Upper lobe of left lung (tissue), 6 donors: Measurements from ENCODE around the gene CTAGE8. TPM values are rescaled to one million over a fixed set of nuclear protein-coding genes. Genes with fewer than 3 reads are reported as not detected.
A peak's percentile ranks its signal among the peaks of the same experiment; 100 is the strongest.
"Not testable (repeated sequence)": the region's sequence is repeated elsewhere in the genome, so short reads cannot be mapped to it uniquely, and the experiment has no call there.

ENCODE experiments used
- ATAC-seq, 2 donors: fragments of 200-7000 bp; cut with Tn5 transposase; one replicate each; pipeline ENCODE4 v1.9.1; 2022; ENCODE audit warnings: mild to moderate bottlenecking in 2 of 2, moderate library complexity in 2 of 2; ENCODE audit not compliant: low FRiP score in 2 of 2
- DNase-seq, 2 donors: peaks; one replicate each; pipeline ENCODE4 v3.0.0-alpha.2; 2019 to 2020
- H3K27ac ChIP-seq, 4 donors: fragments of 200-600 bp; sonication (generic); one replicate each; pipeline ENCODE4 v1.5.1; 2016 to 2019
- H3K27me3 ChIP-seq, 4 donors: fragments of 200-600 bp; sonication (generic); one replicate each; pipeline ENCODE4 v1.5.1; 2017 to 2019
- H3K36me3 ChIP-seq, 4 donors: fragments of 200-600 bp; sonication (generic); one replicate each; pipeline ENCODE4 v1.5.1; 2016 to 2019
- H3K4me1 ChIP-seq, 4 donors: fragments of 200-600 bp; sonication (generic); one replicate each; pipeline ENCODE4 v1.5.1; 2018 to 2019
- H3K4me3 ChIP-seq, 4 donors: fragments of 200-600 bp; sonication (generic); one replicate each; pipeline ENCODE4 v1.5.1; 2017 to 2019; ENCODE audit warnings: mild to moderate bottlenecking in 2 of 4, moderate library complexity in 1 of 4
- H3K9me3 ChIP-seq, 4 donors: fragments of 200-600 bp; sonication (generic); one replicate each; pipeline ENCODE4 v1.5.1; 2018 to 2019
- CTCF ChIP-seq, 6 experiments: fragments of 450-650 bp in 4 of 6; fragments of 200-600 bp in 2 of 6; sonication (generic) in 2 of 6; IDR thresholded peaks; one replicate each; pipeline ENCODE4 v1.5.1; 2016 to 2019; ENCODE audit warnings: antibody characterized with exemption in 6 of 6
- EP300 ChIP-seq, 4 donors: sonication (generic); formaldehyde crosslinking; IDR thresholded peaks; one replicate each; pipeline ENCODE4 v1.5.1; 2017; ENCODE audit warnings: antibody characterized with exemption in 4 of 4, control low read depth in 2 of 4
- POLR2A ChIP-seq, 4 donors: fragments of 450-650 bp; IDR thresholded peaks; one replicate each; pipeline ENCODE4 v1.5.1; 2016 to 2017; ENCODE audit warnings: antibody characterized with exemption in 4 of 4, mild to moderate bottlenecking in 2 of 4
- POLR2AphosphoS5 ChIP-seq, 2 donors: sonication (generic); formaldehyde crosslinking; IDR thresholded peaks; one replicate each; pipeline ENCODE4 v1.5.1; 2017; ENCODE audit warnings: antibody characterized with exemption in 2 of 2
- WGBS, 2 donors: methylation state at CpG; one replicate each; pipeline ENCODE4 v1.1.5; 2017 to 2018; 5-methylcytosine and 5-hydroxymethylcytosine counted together
- total RNA-seq, 6 donors: library from RNA; depleted of rRNA in 4 of 6; stranded (reverse); fragments of >200 nt in 4 of 6; gene quantifications; one replicate each; pipeline versions ENCODE4 v1.1.0 to v1.2.1, GENCODE V29; 2016 to 2021
- donor health status: DM: no; HTN: no; CAD: no; lungs with moderate emphysema.
- donor health status: DM: no; HTN: yes; CAD: no; lungs with severe emphysema.

CTAGE8 gene
- total RNA-seq, 6 donors from 2014 or later, result 1.5 to 7.3 (median 2.5) TPM; not detected in 1

- no peak overlapping the region for H3K27ac ChIP-seq
- no peaks in the 10 kb centered on the region for H3K27me3 ChIP-seq
- H3K4me3 ChIP-seq, result no peak overlapping the region
- DNase-seq (peak in 1 of 2 donors; percentile 17), ATAC-seq (no peak)
- peaks cover 0 to 5% (median 0%) of the 10 kb centered on the region in 4 donors for H3K4me1 ChIP-seq
- H3K9me3 ChIP-seq, result no peaks in the 10 kb centered on the region
- TF ChIP-seq POLR2A (IDR thresholded peaks at IDR 0.05) (no peak), EP300 (IDR thresholded peaks at IDR 0.05) (no peak), CTCF (IDR thresholded peaks at IDR 0.05) (no peak), POLR2AphosphoS5 (IDR thresholded peaks at IDR 0.05) (no peak)
- 73 to 79% methylated on average over 5 of the region's 5 CpGs for WGBS, 2 donors
- H3K36me3 ChIP-seq, result no peaks in the 10 kb centered on the region
Measured at GRCh38 chr7:144255471-144255897, 13.6 kb downstream of the CTAGE8 start.

GRCh38 chr7:144252307-144252706 lies 16.8 kb downstream of the CTAGE8 start:
- no CpG with 5 or more reads among the region's 4 CpGs for WGBS, 2 donors
- ATAC-seq, DNase-seq: not testable (repeated sequence)

GRCh38 chr7:144247674-144248330 lies 21.3 kb downstream of the CTAGE8 start:
- not testable (repeated sequence) for ATAC-seq, H3K27ac ChIP-seq, H3K36me3 ChIP-seq, H3K27me3 ChIP-seq, H3K9me3 ChIP-seq, H3K4me3 ChIP-seq, DNase-seq, H3K4me1 ChIP-seq
- WGBS, 2 donors, result no CpG with 5 or more reads among the region's 1 CpG

More at GRCh38 chr7:144252307-144252706, 16.8 kb downstream of the CTAGE8 start:
- not testable (repeated sequence) for H3K4me3 ChIP-seq, H3K36me3 ChIP-seq, H3K9me3 ChIP-seq, H3K4me1 ChIP-seq, H3K27ac ChIP-seq, H3K27me3 ChIP-seq

DNA sequence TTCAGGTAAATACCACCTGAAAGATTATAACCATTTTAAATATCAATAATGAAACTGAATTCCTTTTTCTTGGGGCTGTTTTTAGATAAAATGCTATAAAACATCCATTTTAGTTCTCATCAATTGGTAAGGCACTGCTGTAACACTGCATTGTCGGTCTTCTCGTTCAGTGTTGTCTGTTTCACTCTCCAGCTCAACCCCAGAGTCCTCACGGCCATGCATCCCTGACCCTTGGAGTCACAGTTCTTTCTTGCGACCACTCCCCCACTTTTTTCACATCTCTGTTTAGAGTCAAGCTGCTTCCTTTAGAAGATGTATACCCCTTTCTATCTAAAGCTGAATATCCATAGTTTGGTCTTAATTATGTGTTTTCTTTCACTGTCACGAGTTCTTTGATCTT lies 22.1 kb downstream of the CTAGE8 start:
- ATAC-seq, H3K4me1 ChIP-seq, H3K4me3 ChIP-seq, H3K27ac ChIP-seq, DNase-seq, H3K27me3 ChIP-seq, H3K9me3 ChIP-seq, H3K36me3 ChIP-seq: not testable (repeated sequence)
- no CpG with 5 or more reads among the region's 5 CpGs for WGBS, 2 donors

DNA sequence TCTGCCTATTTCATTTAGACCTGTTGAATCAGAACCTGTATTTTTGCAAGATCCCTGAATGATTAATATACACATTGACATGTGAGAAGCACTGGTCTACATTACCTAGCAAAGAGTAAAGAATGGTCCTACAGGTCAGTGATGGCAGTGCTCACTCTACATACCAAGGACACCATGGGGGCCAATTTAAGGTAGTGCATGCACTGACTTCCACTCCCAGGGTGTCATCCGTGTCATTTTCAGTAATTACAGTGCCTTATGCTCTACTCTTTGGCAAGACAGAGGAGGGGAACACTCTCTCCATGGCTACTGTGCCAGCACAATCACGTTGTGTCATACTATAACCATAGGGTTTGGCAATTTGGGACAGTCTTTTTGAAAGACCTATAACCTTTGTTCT lies 23.7 kb downstream of the CTAGE8 start:
- ATAC-seq, result peak in 1 of 2 donors; percentile 47
- H3K27ac ChIP-seq, H3K4me1 ChIP-seq, DNase-seq, H3K36me3 ChIP-seq, H3K4me3 ChIP-seq, H3K9me3 ChIP-seq, H3K27me3 ChIP-seq: not testable (repeated sequence)
- no CpG with 5 or more reads among the region's 2 CpGs for WGBS, 2 donors

- DNase-seq, H3K9me3 ChIP-seq, H3K36me3 ChIP-seq, H3K4me3 ChIP-seq, H3K27me3 ChIP-seq, H3K27ac ChIP-seq, H3K4me1 ChIP-seq, ATAC-seq: not testable (repeated sequence)
- 89 to 100% methylated on average over 1 of the region's 2 CpGs for WGBS, 2 donors
Measured at GRCh38 chr7:144239365-144239764, 29.7 kb downstream of the CTAGE8 start, which contains the start of gene OR2A42. Gene OR2A42 (minus strand): TSS chr7:144239605. CDS start chr7:144232843, 6,762 bp downstream.

DNA sequence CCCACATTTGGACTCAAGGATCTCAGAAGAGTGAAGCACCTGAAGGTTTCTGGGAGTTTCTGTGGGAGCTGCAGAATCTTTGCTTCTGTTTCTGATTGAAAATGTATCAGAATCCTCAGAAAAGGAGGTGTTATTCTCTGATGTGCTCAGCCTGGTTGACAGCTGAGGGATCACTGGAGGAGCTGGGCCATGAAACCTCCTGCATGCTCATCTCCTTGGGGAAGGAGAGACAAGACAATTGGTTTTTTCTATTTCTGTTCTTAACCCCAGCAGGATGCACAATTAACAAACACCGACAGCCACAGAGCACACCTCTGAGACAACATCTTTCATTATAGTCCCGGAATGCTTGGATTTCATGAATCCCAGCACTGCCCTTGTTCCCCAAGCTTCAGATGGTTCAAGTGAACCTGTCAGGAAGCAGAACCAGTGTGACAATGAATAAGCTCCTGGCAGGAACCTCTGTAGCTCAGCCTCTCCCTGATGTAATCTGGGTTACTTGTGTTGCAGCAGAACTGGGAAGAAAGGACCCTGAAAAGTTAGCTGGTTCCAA lies 30.5 kb downstream of the CTAGE8 start:
- not testable (repeated sequence) for H3K4me1 ChIP-seq, H3K27ac ChIP-seq, H3K4me3 ChIP-seq, H3K36me3 ChIP-seq, H3K9me3 ChIP-seq, H3K27me3 ChIP-seq, ATAC-seq
- peak in 1 of 2 donors; percentile 18 for DNase-seq
- WGBS, 2 donors, result 93 to 94% methylated on average over 2 of the region's 2 CpGs

DNA sequence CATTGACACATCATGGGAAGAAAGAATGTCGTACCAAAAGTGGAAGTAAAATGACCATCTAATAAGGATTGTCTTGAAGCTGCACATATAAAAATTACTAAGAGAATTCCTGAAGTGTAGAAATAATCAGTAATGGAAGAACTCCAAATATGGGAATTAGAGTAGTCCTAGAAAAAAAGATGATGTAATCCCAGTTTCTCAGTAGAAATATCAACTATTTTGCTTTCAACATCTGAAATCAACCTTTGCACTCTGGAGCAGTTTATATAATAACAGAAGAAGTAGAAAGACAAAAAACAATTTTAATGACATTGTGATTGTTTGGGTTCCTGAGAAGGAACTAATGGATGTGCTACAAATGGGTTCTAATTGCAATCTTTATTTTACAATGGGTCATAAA lies 36.0 kb downstream of the CTAGE8 start:
- not testable (repeated sequence) for H3K36me3 ChIP-seq, H3K4me1 ChIP-seq, H3K27me3 ChIP-seq, H3K9me3 ChIP-seq, DNase-seq, H3K27ac ChIP-seq, H3K4me3 ChIP-seq
- ATAC-seq, result peak in 1 of 2 donors; percentile 34
- 79 to 88% methylated on average over 1 of the region's 1 CpG for WGBS, 2 donors

GRCh38 chr7:144231027-144231426 lies 38.1 kb downstream of the CTAGE8 start:
- H3K4me3 ChIP-seq, H3K27me3 ChIP-seq, H3K4me1 ChIP-seq, ATAC-seq, H3K9me3 ChIP-seq, H3K27ac ChIP-seq, DNase-seq, H3K36me3 ChIP-seq: not testable (repeated sequence)
- WGBS, 2 donors, result no CpG with 5 or more reads among the region's 2 CpGs

DNA sequence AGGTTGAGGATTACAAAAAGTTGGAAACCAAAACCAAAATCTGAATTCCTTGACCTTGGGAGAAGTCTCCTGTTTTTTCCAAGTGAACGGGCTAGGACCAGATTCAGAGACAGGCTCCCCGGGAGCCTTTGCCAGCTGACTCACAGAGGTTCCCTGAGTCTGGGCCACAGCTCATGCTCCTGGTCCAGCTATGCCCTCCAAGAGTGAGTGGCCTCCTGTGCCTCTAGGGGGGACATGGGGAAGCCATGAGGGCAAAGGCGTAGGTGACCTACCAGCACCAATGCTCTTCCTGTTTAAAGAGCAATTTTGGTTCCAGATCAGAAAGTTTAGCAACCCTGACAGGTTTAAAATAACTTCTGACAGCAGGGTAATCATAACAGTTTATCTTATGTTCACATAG lies 40.3 kb downstream of the CTAGE8 start:
- H3K27ac ChIP-seq, H3K36me3 ChIP-seq, H3K9me3 ChIP-seq, H3K4me1 ChIP-seq, H3K4me3 ChIP-seq, H3K27me3 ChIP-seq, DNase-seq: not testable (repeated sequence)
- 72 to 80% methylated on average over 1 to 2 of the region's 3 CpGs for WGBS, 2 donors
- peak in 1 of 2 donors; percentile 59 for ATAC-seq

DNA sequence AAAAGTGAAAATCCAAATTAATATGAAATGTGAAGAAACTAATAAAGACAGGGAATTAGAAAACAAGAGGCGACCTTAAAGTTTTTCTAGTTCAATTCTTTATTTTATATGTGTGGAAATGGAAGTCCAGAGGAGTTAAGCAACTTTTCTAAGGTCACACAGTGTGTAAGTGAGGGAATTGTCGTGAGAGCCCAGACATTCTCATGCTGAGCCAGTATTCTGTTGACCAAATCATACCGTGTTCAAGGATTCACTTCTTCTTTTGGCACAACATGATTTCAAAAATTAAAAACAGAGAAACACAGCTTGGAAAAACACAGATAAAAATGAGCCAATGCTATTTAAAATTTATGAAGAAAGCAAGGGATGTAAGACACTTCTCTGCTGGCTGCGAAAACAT lies 42.2 kb downstream of the CTAGE8 start:
- not testable (repeated sequence) for H3K27me3 ChIP-seq, H3K4me3 ChIP-seq, DNase-seq, H3K9me3 ChIP-seq, H3K36me3 ChIP-seq, H3K4me1 ChIP-seq, H3K27ac ChIP-seq
- WGBS, 2 donors, result 72 to 83% methylated on average over 3 of the region's 4 CpGs
- ATAC-seq, result peak in 1 of 2 donors; percentile 47

- not testable (repeated sequence) for H3K36me3 ChIP-seq, H3K4me3 ChIP-seq, ATAC-seq, H3K27ac ChIP-seq, H3K9me3 ChIP-seq, DNase-seq, H3K4me1 ChIP-seq, H3K27me3 ChIP-seq
Measured at GRCh38 chr7:144223675-144224074, 45.4 kb downstream of the CTAGE8 start.
